Vagina (tissue), 2 donors: Measurements from ENCODE around the gene PPFIA4. TPM values are rescaled to one million over a fixed set of nuclear protein-coding genes. Genes with fewer than 3 reads are reported as not detected.

Source experiments
- DNase-seq, 2 donors: peaks; one replicate each; pipeline ENCODE4 v3.0.0-alpha.2; 2017; ENCODE audit errors: extremely low spot score in 2 of 2
- H3K27ac ChIP-seq: fragments of 200-600 bp; sonication (generic); one replicate; pipeline ENCODE4 v1.5.1; 2019
- H3K27me3 ChIP-seq: fragments of 200-600 bp; sonication (generic); one replicate; pipeline ENCODE4 v1.5.1; 2019
- H3K36me3 ChIP-seq, 2 donors: fragments of 200-600 bp; sonication (generic); one replicate each; pipeline ENCODE4 v1.5.1; 2017 to 2019
- H3K4me1 ChIP-seq: fragments of 200-600 bp; sonication (generic); one replicate; pipeline ENCODE4 v1.5.1; 2019
- H3K4me3 ChIP-seq, 2 donors: fragments of 200-600 bp; sonication (generic); 1 replicate in 1 of 2; 2 replicates in 1 of 2; pipeline ENCODE4 v1.5.1; 2016 to 2019
- H3K9me3 ChIP-seq: fragments of 200-600 bp; sonication (generic); one replicate; pipeline ENCODE4 v1.5.1; 2019
- POLR2A ChIP-seq, 2 donors: fragments of 450-650 bp; IDR thresholded peaks; one replicate each; pipeline ENCODE4 v1.6.1; 2017; ENCODE audit warnings: antibody characterized with exemption in 2 of 2, mild to moderate bottlenecking in 2 of 2, moderate library complexity in 2 of 2
- POLR2AphosphoS5 ChIP-seq, 2 donors: sonication (generic); formaldehyde crosslinking; IDR thresholded peaks; one replicate each; pipeline ENCODE4 v1.9.0; 2017; ENCODE audit warnings: antibody characterized with exemption in 2 of 2, mild to moderate bottlenecking in 2 of 2, low read depth in 1 of 2; ENCODE audit not compliant: insufficient read depth in 1 of 2
- intact Hi-C: fragments of 100-400 bp; cut with DNase I; formaldehyde crosslinking; loops from one replicate; pipeline ENCODE4 v1.15.1; 2023
- total RNA-seq: library from RNA; depleted of rRNA; stranded (reverse); fragments of >200 nt; gene quantifications from one replicate; pipeline ENCODE4 v1.2.3, GENCODE V29; 2016
- TF ChIP-seq, protein P1 (sequence below), 3 experiments: fragments of 450-650 bp in 2 of 3; fragments of 200-600 bp in 1 of 3; sonication (generic) in 1 of 3; IDR thresholded peaks; one replicate each; pipeline ENCODE4 v1.5.1; 2017 to 2019; ENCODE audit warnings: antibody characterized with exemption in 3 of 3, mild to moderate bottlenecking in 2 of 3, moderate library complexity in 2 of 3

PPFIA4 gene
- total RNA-seq, 1 donor from 2014 or later, result 11.5 TPM

DNA sequence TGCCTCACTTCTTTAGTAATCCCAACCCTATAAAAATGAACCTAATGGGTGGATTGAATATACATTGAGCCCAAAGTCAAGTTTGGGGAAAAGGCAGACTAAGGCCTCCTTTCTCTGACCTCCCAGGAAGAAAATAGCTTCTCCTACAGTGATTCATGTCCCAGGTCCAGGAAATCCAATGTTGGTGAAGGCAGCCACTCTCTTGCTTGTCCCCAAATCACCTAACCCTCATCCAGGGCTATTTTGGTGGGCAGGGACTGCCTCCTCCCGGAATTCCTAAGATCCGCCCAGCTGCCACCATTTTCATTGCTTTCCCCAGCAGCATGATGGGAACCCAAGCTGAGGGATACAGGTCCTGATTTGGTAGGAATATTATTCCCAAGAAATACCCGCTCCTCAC, 51.1 kb downstream of the PPFIA4 start:
- no peak for TF ChIP-seq POLR2AphosphoS5 (IDR thresholded peaks at IDR 0.05; ENCODE audit: insufficient read depth in 1 of 2, low read depth in 1 of 2)
- TF ChIP-seq, protein P1, sequence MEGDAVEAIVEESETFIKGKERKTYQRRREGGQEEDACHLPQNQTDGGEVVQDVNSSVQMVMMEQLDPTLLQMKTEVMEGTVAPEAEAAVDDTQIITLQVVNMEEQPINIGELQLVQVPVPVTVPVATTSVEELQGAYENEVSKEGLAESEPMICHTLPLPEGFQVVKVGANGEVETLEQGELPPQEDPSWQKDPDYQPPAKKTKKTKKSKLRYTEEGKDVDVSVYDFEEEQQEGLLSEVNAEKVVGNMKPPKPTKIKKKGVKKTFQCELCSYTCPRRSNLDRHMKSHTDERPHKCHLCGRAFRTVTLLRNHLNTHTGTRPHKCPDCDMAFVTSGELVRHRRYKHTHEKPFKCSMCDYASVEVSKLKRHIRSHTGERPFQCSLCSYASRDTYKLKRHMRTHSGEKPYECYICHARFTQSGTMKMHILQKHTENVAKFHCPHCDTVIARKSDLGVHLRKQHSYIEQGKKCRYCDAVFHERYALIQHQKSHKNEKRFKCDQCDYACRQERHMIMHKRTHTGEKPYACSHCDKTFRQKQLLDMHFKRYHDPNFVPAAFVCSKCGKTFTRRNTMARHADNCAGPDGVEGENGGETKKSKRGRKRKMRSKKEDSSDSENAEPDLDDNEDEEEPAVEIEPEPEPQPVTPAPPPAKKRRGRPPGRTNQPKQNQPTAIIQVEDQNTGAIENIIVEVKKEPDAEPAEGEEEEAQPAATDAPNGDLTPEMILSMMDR (IDR thresholded peaks at IDR 0.05), result no peak
- no peak for TF ChIP-seq POLR2A (IDR thresholded peaks at IDR 0.05)
- Histone ChIP-seq H3K27ac (no peak overlapping the region), H3K4me1 (peaks cover 7% of the 10 kb centered on the region), H3K4me3 (no peak overlapping the region), H3K9me3 (no peaks in the 10 kb centered on the region), H3K27me3 (no peaks in the 10 kb centered on the region), H3K36me3 (no peaks in the 10 kb centered on the region)
- DNase-seq, result no peak
- intact Hi-C loops, result no loop called here

DNA sequence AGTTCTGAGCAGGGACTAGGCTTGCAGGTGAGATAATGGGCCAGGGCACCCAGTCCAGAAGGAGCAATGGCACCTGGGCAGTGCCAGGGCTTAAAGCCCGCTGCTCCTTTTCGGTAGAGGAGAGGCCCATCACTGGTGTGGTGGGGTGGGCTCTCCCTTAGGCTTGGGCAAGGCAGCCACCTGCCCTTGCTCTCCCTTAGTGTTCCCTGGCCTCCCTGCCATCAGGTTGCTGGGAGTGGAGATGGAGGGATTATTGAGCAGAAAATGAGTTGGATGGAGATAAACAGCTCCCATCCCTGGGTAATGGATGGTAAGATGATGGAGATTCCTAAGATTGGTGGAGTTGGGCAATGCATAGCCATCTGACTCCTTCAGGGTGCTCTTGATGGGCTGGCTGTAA, 51.7 kb downstream of the PPFIA4 start:
- Histone ChIP-seq H3K9me3 (no peaks in the 10 kb centered on the region), H3K36me3 (no peaks in the 10 kb centered on the region), H3K27ac (no peak overlapping the region), H3K4me1 (peaks cover 7% of the 10 kb centered on the region), H3K27me3 (no peaks in the 10 kb centered on the region), H3K4me3 (no peak overlapping the region)
- TF ChIP-seq POLR2A (IDR thresholded peaks at IDR 0.05), result no peak
- TF ChIP-seq POLR2AphosphoS5 (IDR thresholded peaks at IDR 0.05; ENCODE audit: insufficient read depth in 1 of 2, low read depth in 1 of 2), result no peak
- TF ChIP-seq, protein P1 (IDR thresholded peaks at IDR 0.05), result no peak
- intact Hi-C loops, result no loop called here
- no peak for DNase-seq

- no peaks in the 10 kb centered on the region for H3K36me3 ChIP-seq
- no peak overlapping the region for H3K27ac ChIP-seq
- H3K4me1 ChIP-seq, result peaks cover 7% of the 10 kb centered on the region
- no peaks in the 10 kb centered on the region for H3K27me3 ChIP-seq
- no peak for DNase-seq
- intact Hi-C loops, result no loop called here
- no peak for TF ChIP-seq POLR2AphosphoS5 (IDR thresholded peaks at IDR 0.05; ENCODE audit: insufficient read depth in 1 of 2, low read depth in 1 of 2)
- no peak for TF ChIP-seq POLR2A (IDR thresholded peaks at IDR 0.05)
- TF ChIP-seq, protein P1 (IDR thresholded peaks at IDR 0.05), result no peak
- no peaks in the 10 kb centered on the region for H3K9me3 ChIP-seq
- H3K4me3 ChIP-seq, result no peak overlapping the region
Measured at GRCh38 chr1:203078478-203078877, 52.2 kb downstream of the PPFIA4 start.

- no peak overlapping the region for H3K27ac ChIP-seq
- H3K4me3 ChIP-seq, result no peak overlapping the region
- DNase-seq, result no peak
- TF ChIP-seq, protein P1 (IDR thresholded peaks at IDR 0.05), result no peak
- TF ChIP-seq POLR2AphosphoS5 (IDR thresholded peaks at IDR 0.05; ENCODE audit: insufficient read depth in 1 of 2, low read depth in 1 of 2) (no peak), POLR2A (IDR thresholded peaks at IDR 0.05) (no peak)
- peaks cover 7% of the 10 kb centered on the region for H3K4me1 ChIP-seq
- H3K9me3 ChIP-seq, result no peaks in the 10 kb centered on the region
- no peaks in the 10 kb centered on the region for H3K36me3 ChIP-seq
- H3K27me3 ChIP-seq, result no peaks in the 10 kb centered on the region
- intact Hi-C loops, result no loop called here
Measured at GRCh38 chr1:203080456-203080855, 54.2 kb downstream of the PPFIA4 start.

DNA sequence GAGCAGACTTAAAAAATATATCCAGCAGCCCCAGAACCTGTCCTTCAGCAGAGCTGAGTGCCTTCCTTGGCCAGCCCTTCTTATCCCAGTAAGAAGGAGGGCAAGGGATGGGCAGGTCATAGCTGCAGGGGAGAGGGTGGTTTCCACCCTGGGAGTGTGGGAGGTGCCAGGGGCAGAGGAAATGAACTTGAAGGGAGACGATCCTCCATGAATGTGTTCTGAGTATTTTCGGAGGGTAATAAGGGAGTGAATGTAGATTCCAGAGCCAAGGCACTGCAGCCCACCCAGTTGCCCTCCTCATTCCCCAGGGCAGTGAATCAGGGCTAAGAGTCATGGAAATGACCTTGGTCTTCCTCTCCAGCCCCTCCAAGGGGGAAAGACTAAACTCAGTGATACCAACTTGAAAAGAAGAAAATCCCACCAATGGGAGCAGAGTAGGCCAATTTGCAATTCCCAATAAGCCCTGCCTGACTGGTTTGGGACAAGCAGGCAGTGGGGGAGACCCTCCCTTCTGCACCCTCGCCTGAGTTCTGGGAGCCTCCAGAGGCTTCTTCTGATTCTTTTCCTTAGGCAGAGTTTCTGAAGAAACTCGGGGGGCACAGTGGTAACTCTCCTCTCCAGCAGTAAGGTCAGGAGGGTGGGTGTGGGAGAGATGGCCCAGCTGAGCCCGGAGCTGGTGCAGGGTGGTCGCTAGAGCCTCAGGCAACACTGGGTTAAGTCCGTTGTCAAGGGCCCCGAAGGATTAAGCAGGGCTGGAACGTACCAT, 55.4 kb downstream of the PPFIA4 start:
- Histone ChIP-seq H3K36me3 (no peaks in the 10 kb centered on the region), H3K27me3 (no peaks in the 10 kb centered on the region), H3K9me3 (no peaks in the 10 kb centered on the region), H3K4me1 (no peaks in the 10 kb centered on the region), H3K4me3 (no peak overlapping the region), H3K27ac (no peak overlapping the region)
- DNase-seq, result no peak
- TF ChIP-seq POLR2A (IDR thresholded peaks at IDR 0.05) (no peak), POLR2AphosphoS5 (IDR thresholded peaks at IDR 0.05; ENCODE audit: insufficient read depth in 1 of 2, low read depth in 1 of 2) (no peak)
- TF ChIP-seq, protein P1 (IDR thresholded peaks at IDR 0.05), result no peak
- intact Hi-C loops, result no loop called here
